Mesendoderm (in vitro differentiated cells): ENCODE results near the gene MAP3K4.

Experiments
- DNase-seq: peaks from one replicate; pipeline ENCODE4 v3.0.0; 2013
- H2AK5ac ChIP-seq: 2 replicates; pipeline ENCODE4 v1.6.1; 2013; ENCODE audit warnings: low read length, inconsistent platforms
- H2BK120ac ChIP-seq: 2 replicates; pipeline ENCODE4 v1.6.1; 2013; ENCODE audit warnings: low read depth, mild to moderate bottlenecking, low read length, moderate library complexity, mixed read lengths
- H2BK15ac ChIP-seq: replicated peaks from 2 replicates; pipeline ENCODE4 v1.6.1; 2013; ENCODE audit warnings: low read depth, mild to moderate bottlenecking, moderate library complexity
- H2BK5ac ChIP-seq: 2 replicates; pipeline ENCODE4 v1.6.1; 2013; ENCODE audit warnings: low read length, inconsistent platforms
- H3K18ac ChIP-seq: 2 replicates; pipeline ENCODE4 v1.6.1; 2013; ENCODE audit warnings: mild to moderate bottlenecking, low read length, mixed read lengths
- H3K23ac ChIP-seq: one replicate; pipeline ENCODE4 v1.6.1; 2013; ENCODE audit warnings: low read length
- H3K27ac ChIP-seq: 2 replicates; pipeline ENCODE4 v1.5.1; 2013; ENCODE audit warnings: low read depth, mild to moderate bottlenecking, inconsistent platforms, low read length, moderate library complexity
- H3K27me3 ChIP-seq: 2 replicates; pipeline ENCODE4 v1.6.1; 2013; ENCODE audit warnings: low read length, control low read depth, mild to moderate bottlenecking, inconsistent platforms; ENCODE audit not compliant: insufficient read depth, poor library complexity
- H3K36me3 ChIP-seq: 2 replicates; pipeline ENCODE4 v1.6.1; 2013; ENCODE audit warnings: low read length, inconsistent platforms; ENCODE audit not compliant: control insufficient read depth, insufficient read depth
- H3K4ac ChIP-seq: one replicate; pipeline ENCODE4 v1.6.1; 2013; ENCODE audit warnings: low read depth, mild to moderate bottlenecking, low read length, moderate library complexity
- H3K4me1 ChIP-seq: 2 replicates; pipeline ENCODE4 v1.6.1; 2013; ENCODE audit warnings: low read depth, low read length, inconsistent platforms; ENCODE audit not compliant: control insufficient read depth
- H3K4me2 ChIP-seq: 2 replicates; pipeline ENCODE4 v1.6.1; 2013; ENCODE audit warnings: low read length
- H3K4me3 ChIP-seq: 2 replicates; pipeline ENCODE4 v1.5.1; 2013; ENCODE audit warnings: mild to moderate bottlenecking, low read length
- H3K56ac ChIP-seq: one replicate; pipeline ENCODE4 v1.6.1; 2013; ENCODE audit warnings: low read length
- H3K79me1 ChIP-seq: 2 replicates; pipeline ENCODE4 v1.6.1; 2013; ENCODE audit warnings: low read length, inconsistent platforms
- H3K79me2 ChIP-seq: 2 replicates; pipeline ENCODE4 v1.6.1; 2013; ENCODE audit warnings: mild to moderate bottlenecking, low read length; ENCODE audit not compliant: control insufficient read depth, insufficient read depth
- H3K9ac ChIP-seq: 2 replicates; pipeline ENCODE4 v1.6.1; 2013; ENCODE audit warnings: low read length, inconsistent platforms
- H4K5ac ChIP-seq: one replicate; pipeline ENCODE4 v1.6.1; 2013; ENCODE audit warnings: low read length
- H4K8ac ChIP-seq: one replicate; pipeline ENCODE4 v1.6.1; 2013; ENCODE audit warnings: low read depth, mild to moderate bottlenecking, control low read depth, low read length, moderate library complexity
- WGBS: extraction: QIAGEN DNeasy Blood & Tissue Kit; methylation state at CpG from one replicate; pipeline ENCODE4 v1.1.7; 2013; ENCODE audit warnings: low lambda C conversion rate, missing lambda C conversion rate; ENCODE audit not compliant: insufficient coverage; ENCODE audit errors: extremely low coverage; 5-methylcytosine and 5-hydroxymethylcytosine counted together

MAP3K4 gene

DNA sequence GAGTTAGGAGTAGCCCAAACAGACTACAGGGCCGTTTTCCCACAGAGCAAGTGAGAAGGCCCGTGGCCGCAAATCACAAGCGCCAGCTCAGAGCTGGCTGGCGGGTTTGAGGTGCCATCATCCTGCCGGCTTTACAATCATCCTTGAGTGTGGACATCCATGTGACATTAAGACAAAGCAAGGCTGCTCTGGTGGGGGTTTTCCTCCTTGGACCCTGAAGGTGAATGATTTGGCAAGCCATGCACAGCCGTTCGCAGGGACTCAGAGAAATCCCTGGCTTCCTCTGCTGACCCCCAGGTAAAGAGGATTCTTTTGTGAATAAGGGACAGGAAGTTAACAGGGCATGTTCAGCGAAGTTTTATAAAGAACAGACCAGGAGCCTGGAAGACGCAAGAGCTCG, 145.1 kb downstream of the MAP3K4 start:
- no peak overlapping the region for H3K56ac ChIP-seq
- no peaks in the 10 kb centered on the region for H3K79me2 ChIP-seq
- no peak overlapping the region for H3K4me2 ChIP-seq
- H2AK5ac ChIP-seq = no peak overlapping the region
- no peak overlapping the region for H3K4ac ChIP-seq
- no CpG with 5 or more reads among the region's 11 CpGs for WGBS
- no peak overlapping the region for H3K9ac ChIP-seq
- no peak overlapping the region for H3K4me3 ChIP-seq
- no peak overlapping the region for H4K5ac ChIP-seq
- no peak for DNase-seq
- peaks cover 5% of the 10 kb centered on the region for H3K36me3 ChIP-seq
- no peak overlapping the region for H3K23ac ChIP-seq
- H2BK15ac ChIP-seq = no peak overlapping the region
- no peak overlapping the region for H2BK120ac ChIP-seq
- H3K79me1 ChIP-seq = no peaks in the 10 kb centered on the region
- no peaks in the 10 kb centered on the region for H3K27me3 ChIP-seq
- no peak overlapping the region for H2BK5ac ChIP-seq
- no peak overlapping the region for H4K8ac ChIP-seq
- no peak overlapping the region for H3K18ac ChIP-seq
- no peaks in the 10 kb centered on the region for H3K4me1 ChIP-seq
- H3K27ac ChIP-seq = no peak overlapping the region

GRCh38 chr6:161137320-161137719, 145.8 kb downstream of the MAP3K4 start:
- Histone ChIP-seq H2AK5ac (no peak overlapping the region), H2BK15ac (no peak overlapping the region), H3K4me3 (no peak overlapping the region), H3K79me1 (no peaks in the 10 kb centered on the region), H2BK120ac (no peak overlapping the region), H3K4ac (no peak overlapping the region), H2BK5ac (no peak overlapping the region), H3K18ac (no peak overlapping the region), H4K5ac (no peak overlapping the region), H3K56ac (no peak overlapping the region), H3K9ac (no peak overlapping the region), H3K27me3 (no peaks in the 10 kb centered on the region), H3K4me2 (no peak overlapping the region), H3K79me2 (no peaks in the 10 kb centered on the region), H3K23ac (no peak overlapping the region), H4K8ac (no peak overlapping the region), H3K27ac (no peak overlapping the region), H3K36me3 (peaks cover 5% of the 10 kb centered on the region), H3K4me1 (no peaks in the 10 kb centered on the region)
- no peak for DNase-seq
- no CpG with 5 or more reads among the region's 11 CpGs for WGBS

- Histone ChIP-seq H3K79me2 (no peaks in the 10 kb centered on the region), H2AK5ac (no peak overlapping the region), H3K9ac (no peak overlapping the region), H3K4me3 (no peak overlapping the region), H3K27me3 (no peaks in the 10 kb centered on the region), H2BK5ac (no peak overlapping the region), H3K4me1 (no peaks in the 10 kb centered on the region), H3K36me3 (peaks cover 5% of the 10 kb centered on the region), H3K4me2 (no peak overlapping the region), H4K8ac (no peak overlapping the region), H3K18ac (no peak overlapping the region), H3K23ac (no peak overlapping the region), H3K27ac (no peak overlapping the region), H4K5ac (no peak overlapping the region), H3K56ac (no peak overlapping the region), H2BK120ac (no peak overlapping the region), H3K79me1 (no peaks in the 10 kb centered on the region), H2BK15ac (no peak overlapping the region), H3K4ac (no peak overlapping the region)
- WGBS = no CpG with 5 or more reads among the region's 12 CpGs
- no peak for DNase-seq
Observed at GRCh38 chr6:161137839-161138542, 146.4 kb downstream of the MAP3K4 start.

DNA sequence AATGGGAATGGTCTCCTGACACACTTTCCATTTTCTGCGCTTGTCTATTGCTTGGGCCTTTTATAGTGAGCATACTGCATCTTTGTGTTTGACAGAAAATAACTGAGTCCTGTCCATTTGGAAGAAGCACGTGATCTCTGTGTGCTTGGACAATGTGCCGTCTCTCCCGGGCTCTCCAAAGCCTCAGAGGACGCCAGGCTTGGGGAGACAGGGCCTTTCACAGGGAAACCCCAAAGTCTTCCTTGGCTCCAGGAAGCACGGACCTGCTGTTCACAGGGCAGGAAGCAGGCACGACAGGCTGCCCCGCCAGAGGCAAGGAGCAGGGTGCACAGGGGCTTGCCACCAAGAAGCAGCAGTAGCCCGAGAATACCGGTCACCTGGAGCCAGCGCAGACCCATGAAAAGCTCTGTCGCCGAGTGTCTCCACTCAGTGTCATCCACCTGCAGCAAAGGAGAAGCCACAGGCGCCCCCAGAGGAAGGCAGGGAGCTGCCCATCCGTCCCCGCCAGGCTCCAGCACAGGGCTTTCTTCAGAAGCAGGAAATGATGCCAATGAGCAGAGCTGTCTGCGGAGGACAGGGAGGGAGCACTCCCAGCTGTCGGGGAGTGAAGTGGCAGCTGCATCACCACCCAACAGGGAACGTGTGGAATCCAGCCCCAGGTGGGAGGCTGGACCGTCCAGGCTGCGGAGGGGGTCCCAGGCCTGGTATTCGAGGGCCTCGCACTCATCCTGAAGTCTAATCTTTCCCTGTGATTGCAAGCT, 147.2 kb downstream of the MAP3K4 start:
- Histone ChIP-seq H3K79me2 (no peaks in the 10 kb centered on the region), H4K5ac (no peak overlapping the region), H3K4ac (no peak overlapping the region), H2BK15ac (no peak overlapping the region), H3K79me1 (no peaks in the 10 kb centered on the region), H3K18ac (no peak overlapping the region), H3K4me1 (no peaks in the 10 kb centered on the region), H4K8ac (no peak overlapping the region), H2BK5ac (no peak overlapping the region), H2BK120ac (no peak overlapping the region), H3K23ac (no peak overlapping the region), H3K56ac (no peak overlapping the region), H3K4me3 (no peak overlapping the region), H3K4me2 (no peak overlapping the region), H2AK5ac (no peak overlapping the region), H3K36me3 (peaks cover 7% of the 10 kb centered on the region), H3K27me3 (no peaks in the 10 kb centered on the region), H3K9ac (no peak overlapping the region), H3K27ac (no peak overlapping the region)
- WGBS = no CpG with 5 or more reads among the region's 23 CpGs
- peak; percentile 26 for DNase-seq

- Histone ChIP-seq H3K9ac (no peak overlapping the region), H2BK5ac (no peak overlapping the region), H3K4me1 (no peaks in the 10 kb centered on the region), H3K27me3 (no peaks in the 10 kb centered on the region), H2BK15ac (no peak overlapping the region), H4K5ac (no peak overlapping the region), H3K27ac (no peak overlapping the region), H3K4me3 (no peak overlapping the region), H3K23ac (no peak overlapping the region), H3K79me2 (no peaks in the 10 kb centered on the region), H3K18ac (no peak overlapping the region), H4K8ac (no peak overlapping the region), H2AK5ac (no peak overlapping the region), H3K36me3 (peaks cover 7% of the 10 kb centered on the region), H3K56ac (no peak overlapping the region), H3K4ac (no peak overlapping the region), H2BK120ac (no peak overlapping the region), H3K79me1 (no peaks in the 10 kb centered on the region), H3K4me2 (no peak overlapping the region)
- no peak for DNase-seq
- no CpG with 5 or more reads among the region's 18 CpGs for WGBS
Observed at GRCh38 chr6:161139304-161139765, 147.8 kb downstream of the MAP3K4 start.
